DOHH2 (cell line): Measurements from ENCODE around the gene GTPBP4.

Experiments used
- EZH2phosphoT487 ChIP-seq: fragments of 200-600 bp; sonication (generic); IDR thresholded peaks from 2 replicates; pipeline ENCODE4 v1.6.1; 2017; ENCODE audit warnings: borderline replicate concordance, mild to moderate bottlenecking, antibody characterized with exemption, low read length, moderate library complexity, mixed read lengths
- TF ChIP-seq, protein P1 (sequence below): fragments of 200-600 bp; sonication (generic); IDR thresholded peaks from one replicate; pipeline ENCODE4 v1.5.1; 2014; ENCODE audit warnings: antibody characterized with exemption, mild to moderate bottlenecking, low read depth, low read length; ENCODE audit not compliant: poor library complexity, severe bottlenecking

DNA sequence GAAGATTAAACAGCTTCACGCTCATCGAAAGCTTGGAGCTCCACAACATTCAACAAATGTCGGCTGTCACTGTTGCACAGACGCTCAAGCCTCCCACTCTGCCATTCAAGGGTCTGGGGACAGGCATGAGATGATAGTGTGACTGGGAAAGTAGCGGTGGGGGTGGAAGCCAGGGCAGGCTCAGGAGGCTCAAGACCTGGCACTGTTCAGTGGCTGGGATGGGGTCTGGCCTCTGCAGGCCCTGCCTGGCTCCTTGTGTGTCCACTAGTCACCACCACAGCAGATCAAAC is 13.5 kb upstream of the GTPBP4 start:
- TF ChIP-seq, protein P1, sequence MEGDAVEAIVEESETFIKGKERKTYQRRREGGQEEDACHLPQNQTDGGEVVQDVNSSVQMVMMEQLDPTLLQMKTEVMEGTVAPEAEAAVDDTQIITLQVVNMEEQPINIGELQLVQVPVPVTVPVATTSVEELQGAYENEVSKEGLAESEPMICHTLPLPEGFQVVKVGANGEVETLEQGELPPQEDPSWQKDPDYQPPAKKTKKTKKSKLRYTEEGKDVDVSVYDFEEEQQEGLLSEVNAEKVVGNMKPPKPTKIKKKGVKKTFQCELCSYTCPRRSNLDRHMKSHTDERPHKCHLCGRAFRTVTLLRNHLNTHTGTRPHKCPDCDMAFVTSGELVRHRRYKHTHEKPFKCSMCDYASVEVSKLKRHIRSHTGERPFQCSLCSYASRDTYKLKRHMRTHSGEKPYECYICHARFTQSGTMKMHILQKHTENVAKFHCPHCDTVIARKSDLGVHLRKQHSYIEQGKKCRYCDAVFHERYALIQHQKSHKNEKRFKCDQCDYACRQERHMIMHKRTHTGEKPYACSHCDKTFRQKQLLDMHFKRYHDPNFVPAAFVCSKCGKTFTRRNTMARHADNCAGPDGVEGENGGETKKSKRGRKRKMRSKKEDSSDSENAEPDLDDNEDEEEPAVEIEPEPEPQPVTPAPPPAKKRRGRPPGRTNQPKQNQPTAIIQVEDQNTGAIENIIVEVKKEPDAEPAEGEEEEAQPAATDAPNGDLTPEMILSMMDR = no peak
- TF ChIP-seq EZH2phosphoT487 = no peak
